SK-N-SH treated with all-trans-retinoic acid at 6 μM for 48 hours (cell line): ENCODE data around the gene LILRB3.
"Not testable (repeated sequence)": the region's sequence is repeated elsewhere in the genome, so short reads cannot be mapped to it uniquely, and the experiment has no call there.

Source experiments
- ARNTL ChIP-seq: fragments of 450-650 bp; formaldehyde crosslinking; IDR thresholded peaks from 2 replicates; pipeline ENCODE4 v1.5.0; 2020; ENCODE audit warnings: low read depth, mild to moderate bottlenecking, moderate library complexity, borderline replicate concordance
- CSDC2 ChIP-seq: fragments of 250-450 bp; sonication (Bioruptor Pico); IDR thresholded peaks from 2 replicates; pipeline ENCODE4 v1.5.0; 2020; ENCODE audit warnings: mild to moderate bottlenecking, moderate library complexity
- ESRRG ChIP-seq: fragments of 250-450 bp; sonication (Bioruptor Pico); IDR thresholded peaks from 2 replicates; pipeline ENCODE4 v1.6.1; 2021; ENCODE audit warnings: mild to moderate bottlenecking
- ISL1 ChIP-seq: fragments of 250-450 bp; sonication (Bioruptor Pico); IDR thresholded peaks from 2 replicates; pipeline ENCODE4 v2.1.2; 2022; ENCODE audit warnings: mild to moderate bottlenecking, moderate library complexity
- OSR1 ChIP-seq: fragments of 250-450 bp; sonication (Bioruptor Pico); IDR thresholded peaks from 2 replicates; pipeline ENCODE4 v1.8.0; 2022; ENCODE audit warnings: moderate library complexity, mild to moderate bottlenecking, inconsistent platforms
- PPARA ChIP-seq: fragments of 250-450 bp; sonication (Bioruptor Pico); IDR thresholded peaks from 2 replicates; pipeline ENCODE4 v1.5.0; 2020; ENCODE audit warnings: mild to moderate bottlenecking, borderline replicate concordance
- TCF4 ChIP-seq: fragments of 250-450 bp; sonication (Bioruptor Pico); IDR thresholded peaks from 2 replicates; pipeline ENCODE4 v1.8.0; 2021; ENCODE audit warnings: mild to moderate bottlenecking, moderate library complexity, borderline replicate concordance
- ZC3H10 ChIP-seq: fragments of 250-450 bp; sonication (Bioruptor Pico); IDR thresholded peaks from 2 replicates; pipeline ENCODE4 v1.5.1; 2021; ENCODE audit warnings: mild to moderate bottlenecking, moderate library complexity
- ZFP3 ChIP-seq: fragments of 250-450 bp; sonication (Bioruptor Pico); IDR thresholded peaks from 2 replicates; pipeline ENCODE4 v1.5.0; 2020; ENCODE audit warnings: mild to moderate bottlenecking, moderate library complexity
- ZFP30 ChIP-seq: fragments of 450-650 bp; formaldehyde crosslinking; IDR thresholded peaks from 2 replicates; pipeline ENCODE4 v1.5.0; 2022; ENCODE audit warnings: mild to moderate bottlenecking, moderate library complexity
- ZNF70 ChIP-seq: fragments of 450-650 bp; formaldehyde crosslinking; IDR thresholded peaks from 2 replicates; pipeline ENCODE4 v1.5.0; 2020; ENCODE audit warnings: mild to moderate bottlenecking, moderate library complexity
- ZNF8 ChIP-seq: fragments of 450-650 bp; formaldehyde crosslinking; IDR thresholded peaks from 2 replicates; pipeline ENCODE4 v1.5.0; 2020; ENCODE audit warnings: mild to moderate bottlenecking, moderate library complexity
- TF ChIP-seq, protein P1 (sequence below): fragments of 250-450 bp; sonication (Bioruptor Pico); IDR thresholded peaks from 2 replicates; pipeline ENCODE4 v1.5.1; 2020; ENCODE audit warnings: low read depth, mild to moderate bottlenecking, moderate library complexity
- TF ChIP-seq, protein P2 (sequence below): fragments of 250-450 bp; sonication (Bioruptor Pico); IDR thresholded peaks from 2 replicates; pipeline ENCODE4 v1.5.1; 2021; ENCODE audit warnings: mild to moderate bottlenecking, moderate library complexity

DNA sequence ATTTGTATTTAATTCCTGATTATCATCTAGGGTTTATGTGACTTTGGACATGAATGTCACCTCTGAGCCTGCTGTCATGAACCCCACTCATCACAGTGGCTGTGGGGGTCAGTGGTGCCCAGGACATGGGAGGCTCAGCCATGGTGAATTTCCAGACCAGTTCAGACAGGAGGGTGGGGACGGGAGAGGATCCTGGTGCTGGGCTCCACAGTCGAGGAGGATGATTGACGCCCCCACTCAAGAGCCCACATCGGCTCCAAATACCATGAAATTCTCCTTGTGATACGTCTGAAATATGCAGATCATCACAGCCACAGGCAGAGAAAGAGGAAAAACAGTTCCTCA is 1.1 kb upstream of the LILRB3 start:
- TF ChIP-seq ARNTL; TCF4 (CRISPR knock-in tag); OSR1 (CRISPR knock-in tag); ESRRG; PPARA; ISL1 (CRISPR knock-in tag); ZFP3; ZNF70 (CRISPR knock-in tag); ZC3H10; ZFP30 (CRISPR knock-in tag); CSDC2 (CRISPR knock-in tag); ZNF8 (CRISPR knock-in tag): not testable (repeated sequence)
- TF ChIP-seq, protein P1, sequence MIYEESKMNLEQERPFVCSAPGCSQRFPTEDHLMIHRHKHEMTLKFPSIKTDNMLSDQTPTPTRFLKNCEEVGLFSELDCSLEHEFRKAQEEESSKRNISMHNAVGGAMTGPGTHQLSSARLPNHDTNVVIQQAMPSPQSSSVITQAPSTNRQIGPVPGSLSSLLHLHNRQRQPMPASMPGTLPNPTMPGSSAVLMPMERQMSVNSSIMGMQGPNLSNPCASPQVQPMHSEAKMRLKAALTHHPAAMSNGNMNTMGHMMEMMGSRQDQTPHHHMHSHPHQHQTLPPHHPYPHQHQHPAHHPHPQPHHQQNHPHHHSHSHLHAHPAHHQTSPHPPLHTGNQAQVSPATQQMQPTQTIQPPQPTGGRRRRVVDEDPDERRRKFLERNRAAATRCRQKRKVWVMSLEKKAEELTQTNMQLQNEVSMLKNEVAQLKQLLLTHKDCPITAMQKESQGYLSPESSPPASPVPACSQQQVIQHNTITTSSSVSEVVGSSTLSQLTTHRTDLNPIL, result not testable (repeated sequence)
- TF ChIP-seq, protein P2, sequence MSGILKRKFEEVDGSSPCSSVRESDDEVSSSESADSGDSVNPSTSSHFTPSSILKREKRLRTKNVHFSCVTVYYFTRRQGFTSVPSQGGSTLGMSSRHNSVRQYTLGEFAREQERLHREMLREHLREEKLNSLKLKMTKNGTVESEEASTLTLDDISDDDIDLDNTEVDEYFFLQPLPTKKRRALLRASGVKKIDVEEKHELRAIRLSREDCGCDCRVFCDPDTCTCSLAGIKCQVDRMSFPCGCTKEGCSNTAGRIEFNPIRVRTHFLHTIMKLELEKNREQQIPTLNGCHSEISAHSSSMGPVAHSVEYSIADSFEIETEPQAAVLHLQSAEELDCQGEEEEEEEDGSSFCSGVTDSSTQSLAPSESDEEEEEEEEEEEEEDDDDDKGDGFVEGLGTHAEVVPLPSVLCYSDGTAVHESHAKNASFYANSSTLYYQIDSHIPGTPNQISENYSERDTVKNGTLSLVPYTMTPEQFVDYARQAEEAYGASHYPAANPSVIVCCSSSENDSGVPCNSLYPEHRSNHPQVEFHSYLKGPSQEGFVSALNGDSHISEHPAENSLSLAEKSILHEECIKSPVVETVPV (CRISPR knock-in tag), result not testable (repeated sequence)
